ENCODE data around the gene ARHGAP15.

ARHGAP15 gene

DNA sequence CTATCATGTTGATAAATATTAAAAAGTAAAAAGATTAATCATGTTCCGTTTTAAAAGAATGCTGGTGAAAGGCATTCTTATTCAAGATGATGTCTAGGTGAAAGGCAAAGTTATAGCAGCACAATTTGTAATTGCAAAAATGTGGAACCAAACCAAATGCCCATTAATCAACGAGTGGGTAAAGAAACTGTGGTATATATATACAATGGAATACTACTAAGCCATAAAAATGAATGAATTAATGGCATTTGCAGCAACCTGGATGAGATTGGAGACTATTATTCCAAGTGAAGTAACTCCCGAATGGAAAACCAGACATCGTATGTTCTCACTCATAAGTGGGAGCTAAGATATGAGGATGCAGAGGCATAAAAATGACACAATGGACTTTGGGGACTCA is 286.4 kb downstream of the ARHGAP15 start:
- H3K36me3 ChIP-seq (ENCODE audit: insufficient read depth, low read length): no peaks in the 10 kb centered on the region
- DNase-seq (ENCODE audit: low read depth, low spot score): no peak
- TF ChIP-seq FOXP2 (optimal IDR thresholded peaks at IDR 0.05; ENCODE audit: control extremely low read depth, extremely low read length, insufficient read depth) (no peak), EZH2 (IDR thresholded peaks at IDR 0.05) (no peak), POLR2AphosphoS5 (IDR thresholded peaks at IDR 0.05; ENCODE audit: borderline replicate concordance, low read depth, low read length) (no peak)

GRCh38 chr2:143417428-143417827 is 288.2 kb downstream of the ARHGAP15 start:
- no peak for DNase-seq (ENCODE audit: low read depth, low spot score)
- no peak overlapping the region for H3K9ac ChIP-seq (ENCODE audit: insufficient read length)
- no peaks in the 10 kb centered on the region for H3K9me3 ChIP-seq (ENCODE audit: low read depth, low read length)
- no peaks in the 10 kb centered on the region for H3K36me3 ChIP-seq (ENCODE audit: insufficient read depth, low read length)
- H3K4me3 ChIP-seq: no peak overlapping the region
- no peak for TF ChIP-seq FOXP2 (optimal IDR thresholded peaks at IDR 0.05; ENCODE audit: control extremely low read depth, extremely low read length, insufficient read depth)
- TF ChIP-seq EZH2 (IDR thresholded peaks at IDR 0.05): no peak
- no peak for TF ChIP-seq POLR2AphosphoS5 (IDR thresholded peaks at IDR 0.05; ENCODE audit: borderline replicate concordance, low read depth, low read length)
- no peak overlapping the region for H3K27ac ChIP-seq

More for the DNA sequence above, 286.4 kb downstream of the ARHGAP15 start:
- Histone ChIP-seq H3K9me3 (ENCODE audit: low read depth, low read length) (no peaks in the 10 kb centered on the region), H3K9ac (ENCODE audit: insufficient read length) (no peak overlapping the region), H3K27ac (no peak overlapping the region), H3K4me3 (no peak overlapping the region)

- no peak for TF ChIP-seq POLR2AphosphoS5 (IDR thresholded peaks at IDR 0.05; ENCODE audit: borderline replicate concordance, low read depth, low read length)
- TF ChIP-seq EZH2 (IDR thresholded peaks at IDR 0.05): no peak
- no peak for TF ChIP-seq FOXP2 (optimal IDR thresholded peaks at IDR 0.05; ENCODE audit: control extremely low read depth, extremely low read length, insufficient read depth)
- no peaks in the 10 kb centered on the region for H3K9me3 ChIP-seq (ENCODE audit: low read depth, low read length)
- H3K9ac ChIP-seq (ENCODE audit: insufficient read length): no peak overlapping the region
- no peak overlapping the region for H3K4me3 ChIP-seq
- no peak overlapping the region for H3K27ac ChIP-seq
- no peak for DNase-seq (ENCODE audit: low read depth, low spot score)
- H3K36me3 ChIP-seq (ENCODE audit: insufficient read depth, low read length): no peaks in the 10 kb centered on the region
Measured at GRCh38 chr2:143420313-143420712, 291.1 kb downstream of the ARHGAP15 start.

- no peak for DNase-seq (ENCODE audit: low read depth, low spot score)
- Histone ChIP-seq H3K4me3 (no peak overlapping the region), H3K27ac (no peak overlapping the region), H3K9me3 (ENCODE audit: low read depth, low read length) (no peaks in the 10 kb centered on the region), H3K9ac (ENCODE audit: insufficient read length) (no peak overlapping the region), H3K36me3 (ENCODE audit: insufficient read depth, low read length) (no peaks in the 10 kb centered on the region)
- TF ChIP-seq POLR2AphosphoS5 (IDR thresholded peaks at IDR 0.05; ENCODE audit: borderline replicate concordance, low read depth, low read length): no peak
- TF ChIP-seq FOXP2 (optimal IDR thresholded peaks at IDR 0.05; ENCODE audit: control extremely low read depth, extremely low read length, insufficient read depth): no peak
- no peak for TF ChIP-seq EZH2 (IDR thresholded peaks at IDR 0.05)
Measured at GRCh38 chr2:143422681-143423080, 293.5 kb downstream of the ARHGAP15 start.

GRCh38 chr2:143425896-143426295 is 296.7 kb downstream of the ARHGAP15 start:
- DNase-seq (ENCODE audit: low read depth, low spot score): no peak
- TF ChIP-seq POLR2AphosphoS5 (IDR thresholded peaks at IDR 0.05; ENCODE audit: borderline replicate concordance, low read depth, low read length): no peak
- TF ChIP-seq EZH2 (IDR thresholded peaks at IDR 0.05): no peak
- no peak for TF ChIP-seq FOXP2 (optimal IDR thresholded peaks at IDR 0.05; ENCODE audit: control extremely low read depth, extremely low read length, insufficient read depth)
- Histone ChIP-seq H3K9ac (ENCODE audit: insufficient read length) (no peak overlapping the region), H3K4me3 (no peak overlapping the region), H3K27ac (no peak overlapping the region), H3K9me3 (ENCODE audit: low read depth, low read length) (no peaks in the 10 kb centered on the region), H3K36me3 (ENCODE audit: insufficient read depth, low read length) (no peaks in the 10 kb centered on the region)

DNA sequence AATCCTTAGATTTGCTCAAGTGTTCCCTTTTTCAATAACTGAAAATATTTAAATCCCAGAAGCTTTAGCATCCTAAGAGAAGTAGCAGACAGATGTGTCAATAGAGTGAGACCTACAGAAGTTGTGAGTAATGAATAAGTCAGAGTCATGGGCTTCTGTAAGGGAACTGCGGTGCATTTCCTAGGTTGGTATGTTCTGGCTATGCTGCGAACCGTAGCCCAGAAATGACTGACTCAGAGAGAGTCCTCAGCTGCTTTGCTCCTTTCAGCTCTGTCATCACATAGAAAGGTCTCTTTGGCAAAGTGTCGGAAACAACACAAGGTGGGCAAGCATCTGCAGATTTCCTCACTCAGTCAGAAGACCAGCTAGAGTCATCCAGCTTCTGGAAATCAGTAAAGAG is 297.1 kb downstream of the ARHGAP15 start:
- Histone ChIP-seq H3K4me3 (no peak overlapping the region), H3K9me3 (ENCODE audit: low read depth, low read length) (no peaks in the 10 kb centered on the region), H3K9ac (ENCODE audit: insufficient read length) (no peak overlapping the region), H3K27ac (no peak overlapping the region), H3K36me3 (ENCODE audit: insufficient read depth, low read length) (no peaks in the 10 kb centered on the region)
- no peak for TF ChIP-seq EZH2 (IDR thresholded peaks at IDR 0.05)
- DNase-seq (ENCODE audit: low read depth, low spot score): no peak

- H3K9ac ChIP-seq (ENCODE audit: insufficient read length): no peak overlapping the region
- H3K4me3 ChIP-seq: no peak overlapping the region
- H3K27ac ChIP-seq: no peak overlapping the region
- no peak for DNase-seq (ENCODE audit: low read depth, low spot score)
- TF ChIP-seq FOXP2 (optimal IDR thresholded peaks at IDR 0.05; ENCODE audit: control extremely low read depth, extremely low read length, insufficient read depth): no peak
- TF ChIP-seq EZH2 (IDR thresholded peaks at IDR 0.05): no peak
- TF ChIP-seq POLR2AphosphoS5 (IDR thresholded peaks at IDR 0.05; ENCODE audit: borderline replicate concordance, low read depth, low read length): no peak
- H3K36me3 ChIP-seq (ENCODE audit: insufficient read depth, low read length): no peaks in the 10 kb centered on the region
- H3K9me3 ChIP-seq (ENCODE audit: low read depth, low read length): no peaks in the 10 kb centered on the region
Measured at GRCh38 chr2:143428700-143429099, 299.5 kb downstream of the ARHGAP15 start.

- H3K36me3 ChIP-seq (ENCODE audit: insufficient read depth, low read length): no peaks in the 10 kb centered on the region
- no peak for DNase-seq (ENCODE audit: low read depth, low spot score)
- no peak overlapping the region for H3K4me3 ChIP-seq
- no peaks in the 10 kb centered on the region for H3K9me3 ChIP-seq (ENCODE audit: low read depth, low read length)
- no peak overlapping the region for H3K9ac ChIP-seq (ENCODE audit: insufficient read length)
- no peak for TF ChIP-seq EZH2 (IDR thresholded peaks at IDR 0.05)
- H3K27ac ChIP-seq: no peak overlapping the region
Measured at GRCh38 chr2:143429932-143430679, 300.9 kb downstream of the ARHGAP15 start.

DNA sequence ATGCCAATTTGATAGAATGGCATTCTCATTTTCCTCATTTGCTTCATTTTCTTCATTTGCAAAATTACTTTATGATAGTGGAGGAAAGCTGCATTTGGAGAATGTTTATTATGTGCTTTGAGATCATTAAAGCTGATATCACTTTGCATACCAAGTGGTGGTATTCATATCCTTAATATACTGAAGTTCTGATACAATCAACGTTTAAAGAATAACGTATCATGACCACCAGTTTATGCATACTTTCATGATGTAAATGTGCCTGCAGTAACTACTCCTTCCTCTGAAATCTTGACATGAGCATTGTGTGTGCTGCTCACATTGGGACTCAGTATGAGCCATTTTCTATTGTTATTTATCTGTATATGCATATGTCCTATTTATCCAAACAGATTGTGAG is 302.1 kb downstream of the ARHGAP15 start:
- Histone ChIP-seq H3K4me3 (no peak overlapping the region), H3K36me3 (ENCODE audit: insufficient read depth, low read length) (no peaks in the 10 kb centered on the region), H3K9me3 (ENCODE audit: low read depth, low read length) (no peaks in the 10 kb centered on the region), H3K27ac (no peak overlapping the region), H3K9ac (ENCODE audit: insufficient read length) (no peak overlapping the region)
- no peak for DNase-seq (ENCODE audit: low read depth, low spot score)
- TF ChIP-seq POLR2AphosphoS5 (IDR thresholded peaks at IDR 0.05; ENCODE audit: borderline replicate concordance, low read depth, low read length) (no peak), EZH2 (IDR thresholded peaks at IDR 0.05) (no peak)
